Psoas muscle (tissue), 8 donors: ENCODE measurements around the gene ERCC6L2. TPM values are rescaled to one million over a fixed set of nuclear protein-coding genes. Genes with fewer than 3 reads are reported as not detected.

Experiments used
- ATAC-seq, 4 donors: fragments of 200-7000 bp; cut with Tn5 transposase; one replicate each; pipeline ENCODE4 v1.9.1; 2020; ENCODE audit warnings: moderate library complexity in 3 of 4, mild to moderate bottlenecking in 2 of 4
- DNase-seq, 2 donors: peaks; one replicate each; pipeline ENCODE4 v3.0.0-alpha.2; 2020
- H3K27ac ChIP-seq: fragments of 200-600 bp; one replicate; pipeline ENCODE4 v1.8.0; 2022
- H3K27me3 ChIP-seq, 3 donors: fragments of 200-600 bp in 1 of 3; one replicate each; pipeline versions ENCODE4 v1.6.1 to v1.8.0; 2013 to 2022; ENCODE audit warnings: low read length in 2 of 3, mild to moderate bottlenecking in 2 of 3, moderate library complexity in 1 of 3; ENCODE audit not compliant: insufficient read depth in 3 of 3
- H3K36me3 ChIP-seq, 2 donors: fragments of 200-600 bp in 1 of 2; one replicate each; pipeline versions ENCODE4 v1.6.1 to v1.8.0; 2013 to 2022; ENCODE audit warnings: low read depth in 1 of 2, mild to moderate bottlenecking in 1 of 2, moderate library complexity in 1 of 2; ENCODE audit not compliant: insufficient read depth in 1 of 2
- H3K4me1 ChIP-seq: fragments of 200-600 bp; one replicate; pipeline ENCODE4 v1.8.0; 2022
- H3K4me3 ChIP-seq: fragments of 200-600 bp; one replicate; pipeline ENCODE4 v1.8.0; 2022; ENCODE audit warnings: mild to moderate bottlenecking
- H3K9me3 ChIP-seq: fragments of 200-600 bp; one replicate; pipeline ENCODE4 v1.8.0; 2022
- CTCF ChIP-seq: fragments of 200-600 bp; IDR thresholded peaks from one replicate; pipeline ENCODE4 v1.8.0; 2022; ENCODE audit warnings: antibody characterized with exemption
- WGBS, 3 donors: extraction: QIAGEN DNeasy Blood & Tissue Kit; methylation state at CpG; one replicate each; pipeline versions ENCODE4 v1.1.6 to v1.1.7; 2013; 5-methylcytosine and 5-hydroxymethylcytosine counted together
- intact Hi-C, 2 donors: fragments of 100-400 bp; cut with DNase I; formaldehyde crosslinking; loops; one replicate each; pipeline versions ENCODE4 v1.11.0 to v1.14.2; 2022
- polyA plus RNA-seq, 3 donors: library from polyadenylated mRNA; stranded (reverse); fragments of 200-250 nt; gene quantifications; one replicate each; pipeline ENCODE4 v1.2.3, GENCODE V29; 2013
- total RNA-seq, 4 donors: library from RNA; stranded (reverse); fragmentation: NEBNext Ultra II Directional in 2 of 4; extraction: Animal tissue kit (Norgen Biotek cat#: 25700) in 2 of 4; gene quantifications; one replicate each; pipeline versions ENCODE4 v1.2.1 to v1.2.4, GENCODE V29; 2021 to 2023
- donor health status: healthy with polysubstance abuse.
- donor health status: DM: no; HTN: no; CAD: no; lungs with moderate emphysema.
- donor health status: Bipolar disorder and iron deficiency.
- donor health status: healthy.
- donor health status: DM: yes; HTN: yes; CAD: no.
- donor health status: DM: no; HTN: no; CAD: no.
- donor health status: DM: no; HTN: no; CAD: no.
- donor health status: DM: yes; HTN: yes; CAD: no.

ERCC6L2 gene
- total and polyA plus RNA-seq, 7 donors = 6.9 to 27.1 (median 19.8) TPM

DNA sequence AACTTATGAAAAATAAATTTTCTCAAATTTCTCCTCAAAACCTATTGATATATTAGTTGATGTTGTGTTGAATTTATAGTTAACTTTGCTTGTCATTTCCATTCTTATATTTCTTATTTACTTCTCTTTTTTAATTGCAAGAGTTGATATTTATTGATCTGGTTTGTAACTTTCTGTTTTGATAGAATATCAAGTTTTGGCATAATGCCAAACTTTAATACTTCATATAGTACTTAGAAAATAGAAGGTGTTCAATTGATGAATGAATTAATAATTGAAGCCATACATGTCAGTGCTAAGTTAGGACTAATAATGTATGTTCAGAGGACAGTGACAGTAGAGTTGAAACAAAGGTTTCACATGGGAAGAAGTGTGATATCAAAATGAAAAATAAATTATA is 27.9 kb downstream of the ERCC6L2 start:
- Histone ChIP-seq H3K4me3 (no peak overlapping the region), H3K4me1 (no peaks in the 10 kb centered on the region), H3K36me3 (peaks cover 0 to 7% of the 10 kb centered on the region in 2 donors), H3K27me3 (no peaks in the 10 kb centered on the region), H3K9me3 (no peaks in the 10 kb centered on the region), H3K27ac (no peak overlapping the region)
- no peak for ATAC-seq
- intact Hi-C loops = no loop called here
- no peak for TF ChIP-seq CTCF
- no peak for DNase-seq

DNA sequence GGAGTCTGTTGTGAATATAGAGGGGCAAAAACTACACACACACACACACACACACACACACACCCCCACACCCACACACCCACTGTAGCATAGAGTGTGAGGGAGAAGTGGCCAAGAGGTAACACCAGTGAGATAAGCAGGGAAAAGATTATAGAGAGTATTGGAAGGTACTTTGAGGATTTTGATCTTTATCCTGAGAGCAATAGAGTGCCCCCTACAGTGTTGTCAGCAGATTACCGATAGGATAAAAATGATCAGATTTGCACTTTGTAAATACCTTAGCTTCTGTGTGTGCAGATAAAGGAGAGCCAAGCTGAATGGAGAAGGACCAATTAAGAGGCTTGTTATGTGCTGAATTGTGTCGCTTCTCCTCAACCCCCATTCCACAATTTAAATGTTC is 32.3 kb downstream of the ERCC6L2 start:
- TF ChIP-seq CTCF = no peak
- Histone ChIP-seq H3K27me3 (no peaks in the 10 kb centered on the region), H3K9me3 (no peaks in the 10 kb centered on the region), H3K36me3 (peaks cover 0 to 12% of the 10 kb centered on the region in 2 donors), H3K4me1 (no peaks in the 10 kb centered on the region), H3K27ac (no peak overlapping the region), H3K4me3 (no peak overlapping the region)
- DNase-seq = no peak
- WGBS, 3 donors = 91 to 95% (median 92%) methylated on average over 2 of the region's 2 CpGs
- intact Hi-C loops = no loop called here
- ATAC-seq = no peak

- intact Hi-C loops = no loop called here
- Histone ChIP-seq H3K4me1 (no peaks in the 10 kb centered on the region), H3K27me3 (no peaks in the 10 kb centered on the region), H3K36me3 (peaks cover 0 to 12% of the 10 kb centered on the region in 2 donors), H3K9me3 (no peaks in the 10 kb centered on the region), H3K27ac (no peak overlapping the region), H3K4me3 (no peak overlapping the region)
- ATAC-seq (no peak), DNase-seq (no peak)
- 97 to 99% (median 98%) methylated on average over 3 of the region's 3 CpGs for WGBS, 3 donors
- TF ChIP-seq CTCF = no peak
Measured at GRCh38 chr9:95910023-95910707, 34.7 kb downstream of the ERCC6L2 start.

DNA sequence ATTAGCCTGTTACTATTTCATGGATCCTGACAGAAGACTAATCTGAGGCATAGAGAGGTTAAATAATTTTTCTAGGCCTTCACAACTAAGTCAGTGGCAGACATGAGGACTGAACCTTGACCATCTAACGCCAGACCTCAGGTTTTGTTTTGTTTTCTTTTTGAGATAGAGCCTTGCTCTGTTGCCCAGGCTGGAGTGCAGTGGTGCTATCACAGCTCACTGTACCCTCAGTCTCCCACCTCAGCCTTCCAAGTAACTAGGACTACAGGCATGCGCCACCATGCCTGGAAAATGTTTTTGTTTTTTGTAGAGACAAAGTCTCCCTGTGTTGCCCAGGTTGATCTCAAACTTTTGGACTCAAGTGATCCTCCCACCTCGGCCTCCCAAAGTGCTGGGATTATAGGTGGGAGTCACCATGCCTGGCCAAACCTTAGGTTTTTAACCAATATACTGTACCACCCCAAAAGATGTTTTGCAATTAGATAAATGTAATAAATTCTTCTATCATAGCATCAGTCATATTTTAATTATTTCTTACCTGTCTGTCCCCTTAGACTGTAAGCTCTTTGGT is 35.4 kb downstream of the ERCC6L2 start:
- H3K27me3 ChIP-seq = no peaks in the 10 kb centered on the region
- H3K4me3 ChIP-seq = no peak overlapping the region
- peaks cover 4 to 16% of the 10 kb centered on the region in 2 donors for H3K36me3 ChIP-seq
- ATAC-seq (no peak), DNase-seq (no peak)
- TF ChIP-seq CTCF = no peak
- H3K9me3 ChIP-seq = no peaks in the 10 kb centered on the region
- WGBS, 3 donors = 90 to 96% (median 95%) methylated on average over 3 of the region's 3 CpGs
- H3K27ac ChIP-seq = no peak overlapping the region
- intact Hi-C loops = no loop called here
- H3K4me1 ChIP-seq = no peaks in the 10 kb centered on the region

- Histone ChIP-seq H3K9me3 (no peaks in the 10 kb centered on the region), H3K27me3 (no peaks in the 10 kb centered on the region), H3K4me3 (no peak overlapping the region), H3K36me3 (peaks cover 7 to 29% of the 10 kb centered on the region in 2 donors), H3K27ac (no peak overlapping the region), H3K4me1 (no peaks in the 10 kb centered on the region)
- ATAC-seq (no peak), DNase-seq (no peak)
- no peak for TF ChIP-seq CTCF
- intact Hi-C loops = no loop called here
Measured at GRCh38 chr9:95912773-95913172, 37.3 kb downstream of the ERCC6L2 start.
